ENCODE data around the gene TDP2.

- TF ChIP-seq POLR2AphosphoS5 (IDR thresholded peaks at IDR 0.05; ENCODE audit: insufficient read depth, low read depth, low read length): no peak
- TF ChIP-seq CTCF (IDR thresholded peaks at IDR 0.05; ENCODE audit: extremely low read depth in 1 of 2, insufficient read depth in 1 of 2, low read depth in 1 of 2, low read length in 2 of 2): no peak
- TF ChIP-seq EZH2 (IDR thresholded peaks at IDR 0.05; ENCODE audit: borderline replicate concordance, low read depth, low read length, severe bottlenecking): no peak
- TF ChIP-seq JUN (IDR thresholded peaks at IDR 0.05; ENCODE audit: borderline replicate concordance, insufficient read depth, insufficient read length, low read depth): no peak
- no peak for TF ChIP-seq FOS (IDR thresholded peaks at IDR 0.05; ENCODE audit: borderline replicate concordance, insufficient read depth, low read length)
- no peak for TF ChIP-seq POLR2A (IDR thresholded peaks at IDR 0.05; ENCODE audit: low read depth, low read length)
- no peak for TF ChIP-seq MAX (IDR thresholded peaks at IDR 0.05; ENCODE audit: insufficient read depth, insufficient read length)
- TF ChIP-seq MYC (IDR thresholded peaks at IDR 0.05; ENCODE audit: low read depth, low read length): no peak
These were observed 16.3 kb downstream of the TDP2 start for GRCh38 chr6:24650365-24650764.
